Muscle layer of colon (tissue), 2 donors: ENCODE results near the gene SH3D21.

Experiments
- H3K27ac ChIP-seq: one replicate; pipeline ENCODE4 v1.7.0; 2013; ENCODE audit warnings: low read depth, mild to moderate bottlenecking, low read length, moderate library complexity
- H3K27me3 ChIP-seq, 2 donors: one replicate each; pipeline ENCODE4 v1.7.0; 2013; ENCODE audit warnings: low read length in 2 of 2, mild to moderate bottlenecking in 2 of 2; ENCODE audit not compliant: insufficient read depth in 2 of 2, control insufficient read depth in 1 of 2
- H3K36me3 ChIP-seq: one replicate; pipeline ENCODE4 v1.7.0; 2013; ENCODE audit warnings: mild to moderate bottlenecking, low read length; ENCODE audit not compliant: insufficient read depth
- H3K4me1 ChIP-seq: one replicate; pipeline ENCODE4 v1.7.0; 2013; ENCODE audit warnings: mild to moderate bottlenecking, low read length; ENCODE audit not compliant: insufficient read depth
- H3K4me3 ChIP-seq, 2 donors: one replicate each; pipeline ENCODE4 v1.7.0; 2013; ENCODE audit warnings: low read length in 2 of 2, low read depth in 1 of 2, mild to moderate bottlenecking in 1 of 2, moderate library complexity in 1 of 2
- H3K9ac ChIP-seq: one replicate; pipeline ENCODE4 v1.7.0; 2013; ENCODE audit warnings: low read length
- H3K9me3 ChIP-seq: one replicate; pipeline ENCODE4 v1.7.0; 2013; ENCODE audit warnings: mild to moderate bottlenecking, low read length
- donor health status: abdominal sarcoma.
- donor health status: Adenocarcinoma of cecum.

The SH3D21 gene

DNA sequence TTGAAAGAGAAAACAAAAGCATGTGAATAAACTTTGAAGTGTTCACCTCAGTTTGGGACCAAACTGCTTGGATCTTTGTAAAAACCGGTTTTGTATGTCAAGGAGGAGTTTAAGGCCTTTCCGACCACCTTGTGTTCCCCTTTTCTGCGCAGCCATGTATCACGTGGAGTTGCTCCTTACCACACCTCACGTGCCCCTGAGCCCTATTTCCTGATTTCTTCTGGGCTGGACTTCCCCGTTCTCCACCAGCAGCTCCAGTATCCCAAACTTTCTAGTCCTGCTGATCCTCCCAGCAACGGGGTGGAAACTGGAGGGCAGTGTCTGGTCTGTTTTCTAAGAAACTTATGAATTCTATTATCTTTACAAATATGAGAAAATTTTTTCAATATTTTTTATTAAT, 1.6 kb upstream of the SH3D21 start:
- Histone ChIP-seq H3K9me3 (no peaks in the 10 kb centered on the region), H3K27me3 (no peaks in the 10 kb centered on the region), H3K4me1 (peaks cover 7% of the 10 kb centered on the region), H3K9ac (no peak overlapping the region), H3K27ac (no peak overlapping the region), H3K4me3 (no peak overlapping the region), H3K36me3 (peaks cover 42% of the 10 kb centered on the region)

DNA sequence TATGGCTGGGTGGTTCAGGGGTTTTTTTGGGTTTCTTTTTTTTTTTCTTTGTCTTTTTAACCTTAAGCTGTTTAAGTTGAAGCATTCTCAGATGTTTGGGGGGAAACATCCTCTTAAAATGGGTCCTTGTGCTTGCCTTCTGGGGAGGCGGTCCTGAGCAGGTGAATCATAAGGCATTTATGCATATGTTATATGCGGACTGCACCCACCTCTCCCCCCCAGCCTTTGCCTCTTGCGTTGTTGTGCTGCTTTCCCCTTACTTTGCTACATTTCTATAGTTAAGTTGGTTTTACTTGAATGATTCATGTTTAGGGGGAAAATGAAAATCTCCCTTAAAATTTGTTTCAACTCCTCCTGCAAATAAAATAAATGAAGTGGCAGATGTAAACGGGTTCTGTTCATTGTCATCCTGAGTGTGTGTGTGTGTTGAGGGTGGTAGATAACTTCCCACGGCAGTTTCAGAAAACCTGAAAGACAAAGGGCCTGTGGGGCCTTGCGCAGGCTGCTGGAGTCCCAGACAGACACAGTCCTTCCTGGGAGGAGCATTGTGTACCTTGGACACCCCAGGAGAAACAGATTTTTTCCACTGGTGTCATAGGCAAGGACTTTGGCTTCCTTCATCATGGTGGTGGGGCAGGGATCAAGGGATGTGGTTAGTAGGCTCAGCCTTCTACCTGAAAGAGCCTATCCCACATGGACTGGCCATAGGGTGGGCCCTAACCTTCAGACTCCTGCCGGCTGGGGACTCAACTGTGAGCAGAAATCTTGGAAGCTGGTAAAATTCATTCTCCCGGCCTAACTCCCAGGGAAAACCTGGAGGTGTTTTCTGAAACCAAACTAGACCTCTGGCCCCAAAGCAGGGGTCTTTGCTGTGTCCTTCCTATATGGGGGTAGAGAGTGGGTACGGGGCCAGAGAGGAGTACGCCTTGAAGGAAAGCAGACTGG, 926 bp upstream of the SH3D21 start:
- no peak overlapping the region for H3K27ac ChIP-seq
- no peaks in the 10 kb centered on the region for H3K9me3 ChIP-seq
- no peaks in the 10 kb centered on the region for H3K27me3 ChIP-seq
- H3K36me3 ChIP-seq, result peaks cover 34% of the 10 kb centered on the region
- no peak overlapping the region for H3K4me3 ChIP-seq
- H3K4me1 ChIP-seq, result peaks cover 7% of the 10 kb centered on the region
- H3K9ac ChIP-seq, result no peak overlapping the region

DNA sequence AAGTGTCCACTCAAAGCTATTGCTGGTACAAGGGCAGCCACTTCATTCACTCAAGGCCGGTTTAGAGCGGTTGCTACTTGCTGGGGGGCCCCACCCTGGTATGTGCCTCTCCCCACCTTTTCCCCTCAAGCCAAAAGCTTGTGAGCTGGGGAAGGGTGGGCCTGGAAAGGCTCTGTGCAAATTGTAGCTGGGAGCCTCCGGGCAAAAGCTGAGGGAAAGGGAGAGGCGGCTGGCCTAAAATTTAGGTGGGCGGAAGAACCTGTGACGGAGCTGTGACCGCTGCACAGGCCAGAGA, 306 bp upstream of the SH3D21 start:
- no peaks in the 10 kb centered on the region for H3K9me3 ChIP-seq
- peaks cover 28% of the 10 kb centered on the region for H3K36me3 ChIP-seq
- H3K4me3 ChIP-seq, result peak overlapping the region in 1 of 2 donors; percentile 75
- H3K27me3 ChIP-seq, result no peaks in the 10 kb centered on the region
- no peak overlapping the region for H3K27ac ChIP-seq
- no peak overlapping the region for H3K9ac ChIP-seq
- peaks cover 7% of the 10 kb centered on the region for H3K4me1 ChIP-seq

DNA sequence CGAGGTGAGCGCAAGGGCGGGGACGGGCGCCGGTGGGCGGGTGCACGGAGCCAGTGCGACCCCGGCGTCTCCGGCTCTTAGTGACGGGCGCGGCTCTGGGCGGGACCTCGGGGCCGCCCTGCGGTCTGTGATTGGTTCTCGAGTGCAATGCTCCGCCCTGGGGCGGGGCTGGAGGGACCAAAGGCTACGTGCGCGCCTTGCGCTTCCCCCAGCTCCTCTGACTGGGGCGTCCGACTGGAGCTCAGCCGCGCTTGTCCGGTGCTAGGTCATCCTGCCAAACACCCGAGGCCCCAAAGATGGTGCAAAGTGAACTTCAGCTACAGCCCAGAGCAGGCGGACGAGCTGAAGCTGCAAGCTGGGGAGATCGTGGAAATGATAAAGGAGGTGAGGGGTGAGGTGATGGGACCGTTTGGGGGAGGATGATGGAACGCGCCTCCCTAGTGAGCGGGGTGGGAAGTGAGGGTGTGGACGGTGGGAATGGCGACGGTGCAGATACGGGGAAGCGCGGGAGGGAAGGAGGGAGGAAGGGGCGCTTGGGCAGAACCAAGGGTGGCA, 811 bp downstream of the SH3D21 start:
- peak overlapping the region; percentile 33 for H3K9ac ChIP-seq
- peaks cover 7% of the 10 kb centered on the region for H3K4me1 ChIP-seq
- peak overlapping the region; percentile 64 to 75 for H3K4me3 ChIP-seq
- peak overlapping the region; percentile 78 for H3K27ac ChIP-seq
- H3K36me3 ChIP-seq, result peaks cover 17% of the 10 kb centered on the region
- no peaks in the 10 kb centered on the region for H3K27me3 ChIP-seq
- no peaks in the 10 kb centered on the region for H3K9me3 ChIP-seq

DNA sequence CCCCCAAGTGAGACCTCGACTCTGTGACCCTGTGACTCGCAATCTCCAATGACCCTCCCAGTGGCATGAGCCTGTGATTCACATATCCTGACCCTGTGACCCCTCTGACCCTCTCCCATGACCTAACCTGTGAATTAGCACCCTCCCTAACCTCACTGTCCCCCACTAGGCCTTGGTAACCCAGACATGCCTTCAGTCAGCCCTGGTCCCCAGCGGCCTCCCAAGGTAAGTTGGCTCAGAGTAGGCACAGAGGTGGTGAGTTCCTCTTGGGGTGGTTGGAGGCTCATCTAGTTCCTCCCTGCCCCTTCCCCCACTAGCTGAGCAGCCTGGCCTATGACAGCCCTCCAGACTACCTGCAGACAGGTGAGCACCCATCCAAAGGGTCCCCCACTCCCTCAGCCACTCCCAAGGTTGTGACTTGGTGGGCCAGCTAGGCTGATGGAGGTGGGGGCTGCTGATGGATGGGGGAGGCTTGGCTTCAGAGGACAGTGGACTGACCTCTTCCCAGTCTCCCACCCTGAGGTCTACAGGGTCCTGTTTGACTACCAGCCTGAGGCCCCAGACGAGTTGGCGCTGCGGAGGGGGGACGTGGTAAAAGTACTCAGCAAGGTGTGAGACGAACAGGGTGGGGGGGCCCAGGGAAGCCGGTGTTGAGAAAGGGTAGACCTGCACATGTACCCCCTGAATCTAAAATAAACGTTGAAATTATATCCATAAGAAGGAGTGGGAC, 1.6 kb downstream of the SH3D21 start:
- H3K9me3 ChIP-seq, result no peaks in the 10 kb centered on the region
- no peaks in the 10 kb centered on the region for H3K27me3 ChIP-seq
- peak overlapping the region; percentile 44 for H3K27ac ChIP-seq
- peaks cover 9% of the 10 kb centered on the region for H3K36me3 ChIP-seq
- peak overlapping the region in 1 of 2 donors; percentile 75 for H3K4me3 ChIP-seq
- H3K9ac ChIP-seq, result peak overlapping the region; percentile 33
- H3K4me1 ChIP-seq, result peaks cover 7% of the 10 kb centered on the region

DNA sequence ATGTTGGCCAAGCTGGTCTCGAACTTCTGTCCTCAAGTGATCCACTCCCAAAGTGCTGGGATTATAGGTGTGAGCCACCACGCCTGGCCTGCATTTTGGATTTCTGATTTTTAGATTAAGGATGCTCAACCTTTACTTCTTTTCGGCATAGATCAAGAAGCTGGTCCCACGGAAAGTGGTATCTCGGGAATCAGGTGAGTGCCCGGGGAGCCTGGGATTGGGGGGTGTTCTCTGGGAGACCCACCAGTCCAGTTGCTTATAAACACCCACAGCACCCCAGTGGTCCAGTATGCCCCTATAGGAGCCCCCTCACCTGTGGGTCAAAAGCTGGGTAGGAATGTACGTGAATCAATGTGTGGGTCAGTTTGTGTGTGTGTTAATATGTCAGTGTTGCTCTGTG, 3.2 kb downstream of the SH3D21 start:
- H3K27me3 ChIP-seq, result no peaks in the 10 kb centered on the region
- no peak overlapping the region for H3K27ac ChIP-seq

GRCh38 chr1:36320291-36320761, 14.2 kb downstream of the SH3D21 start:
- Histone ChIP-seq H3K9me3 (no peaks in the 10 kb centered on the region), H3K4me3 (peak overlapping the region in 1 of 2 donors; percentile 49), H3K27me3 (no peaks in the 10 kb centered on the region), H3K9ac (no peak overlapping the region), H3K36me3 (no peaks in the 10 kb centered on the region), H3K27ac (no peak overlapping the region), H3K4me1 (peaks cover 18% of the 10 kb centered on the region)

More for the DNA sequence above, 3.2 kb downstream of the SH3D21 start:
- no peaks in the 10 kb centered on the region for H3K36me3 ChIP-seq
- H3K4me1 ChIP-seq, result peaks cover 7% of the 10 kb centered on the region
- no peaks in the 10 kb centered on the region for H3K9me3 ChIP-seq
- no peak overlapping the region for H3K9ac ChIP-seq
- H3K4me3 ChIP-seq, result no peak overlapping the region

GRCh38 chr1:36320767-36321118, 14.6 kb downstream of the SH3D21 start:
- Histone ChIP-seq H3K4me3 (peak overlapping the region; percentile 27 to 49), H3K9me3 (no peaks in the 10 kb centered on the region), H3K27ac (no peak overlapping the region), H3K36me3 (no peaks in the 10 kb centered on the region), H3K27me3 (no peaks in the 10 kb centered on the region), H3K4me1 (peaks cover 18% of the 10 kb centered on the region), H3K9ac (no peak overlapping the region)

- H3K36me3 ChIP-seq, result no peaks in the 10 kb centered on the region
- H3K27ac ChIP-seq, result peak overlapping the region; percentile 27
- H3K9ac ChIP-seq, result no peak overlapping the region
- peak overlapping the region; percentile 28 to 49 for H3K4me3 ChIP-seq
- peaks cover 18% of the 10 kb centered on the region for H3K4me1 ChIP-seq
- H3K9me3 ChIP-seq, result no peaks in the 10 kb centered on the region
- H3K27me3 ChIP-seq, result no peaks in the 10 kb centered on the region
Measured at GRCh38 chr1:36321119-36321951, 15.2 kb downstream of the SH3D21 start.

- Histone ChIP-seq H3K27me3 (no peaks in the 10 kb centered on the region), H3K4me3 (peak overlapping the region in 1 of 2 donors; percentile 55), H3K27ac (no peak overlapping the region), H3K36me3 (no peaks in the 10 kb centered on the region), H3K4me1 (peaks cover 18% of the 10 kb centered on the region), H3K9ac (no peak overlapping the region), H3K9me3 (no peaks in the 10 kb centered on the region)
Measured at GRCh38 chr1:36322041-36322785, 16.0 kb downstream of the SH3D21 start.
